Stimulated activated CD8-positive, alpha-beta memory T cell treated with anti-CD3 and anti-CD28 coated beads, Interleukin-12 subunit alpha, Interleukin-12 subunit beta, amount 100 ng/mL, for 1 hour (primary cell): Measurements from ENCODE around the gene ADARB2.
"Not testable (repeated sequence)": the region's sequence is repeated elsewhere in the genome, so short reads cannot be mapped to it uniquely, and the experiment has no call there.

Source experiments
- DNase-seq: peaks from one replicate; pipeline ENCODE4 v3.0.0-alpha.2; 2020; ENCODE audit warnings: low read depth

The ADARB2 gene

DNA sequence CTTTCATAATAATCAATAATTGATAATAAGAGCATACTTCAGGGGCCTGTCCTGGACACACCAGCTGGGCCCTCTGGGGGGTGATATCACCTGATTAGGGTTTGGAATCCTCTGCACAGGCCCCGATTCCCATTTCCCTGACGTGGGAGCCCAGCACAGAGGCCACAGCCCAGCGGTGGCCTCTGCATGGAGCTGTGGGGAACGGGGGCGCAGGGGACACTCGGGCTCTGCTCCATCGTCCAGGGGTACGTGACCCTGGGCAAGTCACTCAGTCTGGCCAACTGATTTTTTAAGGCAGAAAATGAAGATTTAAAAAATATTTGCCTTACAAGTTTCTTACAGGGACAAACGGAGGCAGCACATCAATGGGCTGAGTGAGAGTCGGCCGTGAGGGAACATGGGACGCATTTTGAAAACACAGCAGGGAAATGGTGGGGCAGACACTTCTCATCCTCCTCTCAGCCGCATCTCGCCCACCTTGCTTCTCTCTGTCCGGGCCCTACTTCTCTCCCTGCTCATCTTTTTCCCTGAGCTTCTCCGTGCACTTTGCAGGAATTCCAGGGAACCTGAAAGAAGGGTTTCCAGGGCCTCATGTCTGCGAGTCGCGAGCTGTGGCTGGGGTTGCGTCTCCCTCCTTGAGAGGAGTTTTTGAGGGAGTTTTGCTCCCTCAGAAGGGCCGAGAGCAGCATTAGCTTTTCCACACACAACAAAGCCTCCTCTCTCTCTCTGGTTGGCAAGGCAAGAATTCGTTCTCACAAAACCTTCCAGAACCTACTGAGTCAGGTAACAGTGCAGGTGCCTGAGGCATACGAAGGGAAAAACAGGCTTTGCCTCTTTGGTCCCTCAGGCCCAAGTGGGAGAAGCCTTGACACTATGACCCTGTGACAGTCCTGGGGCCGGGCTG is 369.1 kb downstream of the ADARB2 start:
- no peak for DNase-seq

DNA sequence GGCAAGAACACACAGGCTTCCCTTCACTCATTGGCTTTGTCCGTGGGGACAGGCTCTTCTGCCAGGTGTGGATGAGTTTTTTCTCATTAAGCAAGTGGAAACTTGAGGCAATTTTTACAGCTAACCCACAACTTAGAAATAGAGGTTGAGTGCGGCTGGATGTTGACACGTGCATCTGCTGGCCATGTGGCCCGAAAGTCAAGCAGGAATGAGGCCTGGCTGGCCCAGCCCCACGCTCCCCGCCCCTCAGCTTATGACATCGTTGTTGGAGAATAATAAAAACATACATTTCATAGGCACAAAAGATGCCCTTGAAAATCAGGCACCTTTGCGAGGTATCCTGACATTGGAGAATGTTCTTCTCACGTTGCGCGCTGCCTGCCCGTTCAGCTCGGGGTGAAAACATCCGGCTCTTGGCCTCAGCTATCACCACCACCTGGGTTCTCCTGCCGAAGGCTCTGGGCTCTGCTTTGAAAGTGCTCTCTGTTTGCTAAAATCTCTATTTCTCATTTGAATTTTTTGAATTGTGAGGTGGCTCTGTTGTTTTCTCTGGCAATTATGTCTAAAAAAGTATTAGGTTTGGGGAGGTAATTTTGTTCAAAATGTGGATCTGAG is 370.4 kb downstream of the ADARB2 start:
- DNase-seq, result no peak

DNA sequence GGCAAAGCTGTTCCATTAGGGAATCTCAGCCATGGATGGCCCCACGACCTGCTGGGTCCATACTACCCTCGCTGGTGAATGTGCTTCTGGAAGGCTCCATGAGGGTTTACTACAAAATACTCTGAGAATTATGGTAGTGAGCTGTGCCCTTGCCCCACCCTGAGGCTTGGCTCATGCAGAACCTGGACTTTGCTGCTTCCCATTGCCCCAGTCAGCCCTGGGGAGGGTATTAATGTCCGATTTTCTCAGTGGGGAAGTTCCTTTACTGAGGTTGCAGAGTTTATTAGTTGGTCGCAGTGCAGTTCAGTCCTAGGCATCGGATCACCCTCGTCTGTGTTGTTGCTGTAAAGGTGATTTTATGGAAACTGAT is 371.0 kb downstream of the ADARB2 start:
- DNase-seq, result no peak

DNA sequence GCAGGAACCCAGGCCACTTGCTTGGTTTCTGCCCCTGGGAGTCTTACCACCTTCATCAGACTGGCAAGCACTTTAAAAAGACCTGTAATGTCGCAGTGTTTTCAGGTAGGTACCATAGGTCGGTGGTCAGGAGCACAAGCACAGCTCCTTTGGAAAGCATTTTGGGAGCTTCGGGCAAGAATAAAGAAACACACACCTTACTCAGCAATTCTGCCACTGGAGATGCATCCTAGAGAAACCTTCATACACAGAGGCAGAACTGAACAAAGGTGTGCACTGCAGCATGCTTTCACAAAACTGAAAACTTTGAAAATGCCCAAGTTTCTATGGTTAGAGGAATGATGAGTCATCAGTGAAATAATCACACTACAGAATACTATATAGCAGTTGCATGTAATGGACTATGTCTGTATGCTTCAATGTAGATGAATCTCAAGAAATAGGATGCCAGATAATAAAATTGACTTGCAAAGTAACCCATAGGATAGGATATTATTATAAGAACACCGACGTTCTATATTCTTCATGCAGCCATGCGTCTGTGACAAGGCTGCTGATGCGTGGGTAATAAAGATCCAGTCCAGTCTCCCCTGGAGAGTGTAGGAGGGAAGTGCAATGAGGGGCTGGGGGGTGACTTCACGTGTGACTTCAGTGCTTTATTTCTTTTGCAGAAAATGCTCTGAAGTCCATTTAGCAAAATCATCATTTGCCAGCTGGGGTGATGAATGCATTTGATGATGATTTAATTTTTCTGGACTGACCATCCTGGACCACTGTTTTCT is 371.6 kb downstream of the ADARB2 start:
- no peak for DNase-seq

DNA sequence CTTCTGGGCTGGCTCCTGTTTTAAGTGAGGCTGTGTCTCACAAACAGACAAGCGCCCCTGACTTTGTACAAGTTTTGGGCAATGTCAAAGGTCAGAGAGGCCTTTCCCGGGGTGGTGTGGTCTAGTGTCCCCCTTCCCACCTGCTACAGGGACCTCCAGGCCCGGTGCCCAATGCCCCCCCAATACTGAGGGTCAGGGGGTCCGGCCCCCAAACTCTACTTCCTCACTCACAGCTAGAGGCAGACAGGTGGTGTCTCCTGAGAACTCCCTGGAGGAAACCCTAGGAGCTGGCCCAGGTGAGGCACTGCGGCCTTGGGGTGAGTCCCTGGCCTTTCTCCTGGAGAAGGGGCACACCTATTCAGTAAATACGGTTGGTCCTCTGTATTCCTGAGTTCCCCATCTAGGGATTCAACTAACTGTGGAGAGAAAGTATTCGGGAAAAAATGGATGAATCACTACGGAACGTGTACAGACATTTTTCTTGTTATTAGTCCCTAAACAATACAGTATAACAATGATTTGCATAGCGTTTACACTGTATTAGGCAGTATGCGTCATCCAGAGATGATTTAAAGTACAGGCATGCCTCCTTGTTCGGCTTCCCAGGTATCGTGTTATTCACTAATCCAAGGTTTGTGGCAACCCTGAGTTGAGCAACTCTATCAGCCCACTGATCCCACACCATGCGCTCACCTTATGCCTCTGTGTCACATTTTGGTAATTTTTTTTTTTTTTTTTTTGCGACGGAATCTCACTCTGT is 373.0 kb downstream of the ADARB2 start:
- no peak for DNase-seq

DNA sequence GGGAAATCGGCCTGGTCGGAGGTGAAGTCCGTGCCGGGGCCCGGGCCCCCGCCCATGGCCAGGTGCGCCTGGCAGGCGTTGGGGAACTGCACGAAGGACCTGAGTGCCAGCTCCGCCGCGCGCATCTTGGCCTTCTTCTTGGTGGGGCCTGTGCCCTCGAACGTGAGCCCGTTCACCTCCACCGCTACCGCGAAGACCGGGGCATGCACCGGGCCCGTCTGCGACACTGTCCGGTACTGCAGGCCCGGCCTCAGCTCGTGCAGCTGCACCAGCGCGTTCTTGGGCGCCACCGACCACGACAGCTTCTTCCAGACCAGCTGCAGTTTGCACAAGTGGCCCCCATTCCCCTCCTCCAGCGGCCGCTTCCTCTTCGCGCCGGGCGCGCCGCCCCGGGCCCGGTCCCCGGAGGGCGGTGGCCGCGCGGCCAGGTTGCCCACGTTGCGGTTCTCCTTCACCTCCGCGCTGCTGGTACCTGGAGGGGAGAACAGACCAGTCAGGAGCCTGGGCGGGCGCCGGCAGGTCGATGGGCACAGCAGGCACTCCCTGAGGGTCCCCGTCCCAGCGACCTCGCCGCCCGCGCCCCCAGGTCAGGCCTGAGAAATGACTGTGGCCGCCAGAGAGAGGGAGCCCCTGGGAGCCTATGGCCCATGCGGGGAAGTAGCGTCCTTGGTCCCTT is 373.7 kb downstream of the ADARB2 start:
- no peak for DNase-seq

DNA sequence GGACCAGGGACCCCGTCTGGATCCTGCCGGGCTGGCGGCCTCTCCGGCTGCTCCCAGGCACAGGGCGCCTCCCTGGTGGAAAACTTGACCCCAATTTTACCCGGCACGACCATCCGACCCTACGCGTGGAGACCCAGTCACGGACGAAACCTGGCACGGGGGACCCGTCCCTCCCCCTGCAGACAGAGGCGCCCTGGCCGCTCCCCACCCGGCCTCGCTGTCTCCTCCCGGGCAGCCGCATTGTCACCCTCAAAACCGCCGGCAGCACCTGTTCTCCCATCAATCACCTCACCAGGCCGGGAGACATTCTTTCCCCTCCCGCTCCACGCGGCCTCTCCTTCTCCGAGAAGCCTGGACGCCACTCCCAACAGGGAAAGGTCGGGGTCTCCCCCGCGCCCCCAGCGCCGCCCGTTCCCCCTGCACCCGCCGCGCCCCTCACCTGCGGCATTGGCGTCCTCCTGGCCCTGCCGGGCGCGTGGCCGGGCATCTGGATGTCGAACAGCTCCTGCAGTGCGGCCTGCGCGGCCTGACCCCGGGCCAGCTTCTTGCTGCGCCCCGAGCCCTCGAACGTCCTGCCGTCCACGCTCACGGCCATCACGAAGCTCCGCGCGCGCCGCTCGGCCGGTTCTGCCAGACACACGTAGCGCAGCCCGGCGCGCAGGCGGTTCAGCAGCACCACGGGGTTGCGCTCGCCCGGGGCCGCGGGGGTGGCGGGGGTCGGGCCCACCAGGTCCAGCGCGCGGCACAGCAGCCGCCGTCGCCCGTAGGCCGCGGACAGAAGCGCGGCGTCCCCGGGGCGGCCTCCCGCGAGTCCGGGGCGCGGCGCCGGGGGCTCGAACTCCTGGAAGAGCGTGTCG is 374.5 kb downstream of the ADARB2 start:
- DNase-seq, result no peak

DNA sequence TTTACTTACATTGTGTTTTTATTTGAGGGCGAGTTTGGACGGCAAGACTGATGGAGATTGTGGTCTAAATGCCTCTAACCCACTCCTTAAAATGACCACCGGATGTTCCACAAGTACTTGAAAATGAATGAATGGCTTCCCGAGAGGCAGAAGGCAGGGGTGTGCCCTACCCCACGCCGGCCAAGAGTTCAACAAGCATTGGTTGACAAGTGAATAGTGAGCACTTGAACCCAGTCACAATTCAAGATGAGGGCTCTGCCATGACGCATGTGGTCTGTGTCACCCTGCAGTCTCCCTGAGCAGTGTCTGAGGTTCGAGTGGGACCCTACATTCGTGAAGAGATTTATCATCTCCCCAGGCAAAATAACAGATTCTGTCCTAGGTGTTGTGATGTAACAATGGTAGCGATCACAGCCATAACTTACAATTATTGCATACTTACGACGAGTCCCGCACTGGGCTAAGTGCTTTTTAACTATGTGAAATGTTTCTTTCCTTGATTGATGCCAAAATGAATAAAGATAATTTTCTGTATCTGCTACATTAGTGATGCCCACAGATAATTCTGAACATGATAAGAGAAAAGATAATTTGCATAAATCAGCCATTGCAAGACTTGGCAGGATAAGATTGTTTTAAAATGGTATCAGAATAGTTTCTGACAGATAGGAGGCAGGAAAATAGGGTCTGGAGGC is 375.8 kb downstream of the ADARB2 start:
- DNase-seq, result no peak

DNA sequence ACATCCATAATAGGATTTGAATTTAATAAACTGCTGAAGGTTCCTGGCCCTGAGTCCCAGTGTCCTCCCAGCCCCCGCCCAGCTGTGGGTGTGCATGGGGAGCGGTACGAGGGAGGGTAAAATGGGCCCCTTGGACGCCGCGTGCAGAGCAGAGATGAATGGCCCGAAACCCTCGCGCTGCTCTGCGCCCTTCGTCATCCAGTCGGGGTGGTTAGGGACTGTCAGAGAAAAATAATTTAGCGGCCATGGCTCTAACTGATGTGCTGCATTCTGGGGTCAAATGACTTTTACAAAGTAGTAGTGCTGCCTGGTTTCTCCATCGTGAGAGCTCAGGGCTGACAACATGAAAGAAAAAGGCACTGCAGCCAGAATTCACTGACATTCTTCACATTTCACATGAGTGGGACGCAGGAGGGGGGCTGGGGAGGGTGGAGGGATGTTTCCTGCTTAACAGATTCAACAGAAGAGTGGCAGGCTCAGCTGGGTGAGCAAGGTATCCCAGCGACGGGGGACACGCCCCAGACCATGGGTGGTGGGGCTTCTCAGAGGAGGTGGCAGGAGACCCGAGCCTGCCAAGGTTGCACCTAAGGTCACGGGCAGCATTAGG is 376.7 kb downstream of the ADARB2 start:
- DNase-seq, result no peak

DNA sequence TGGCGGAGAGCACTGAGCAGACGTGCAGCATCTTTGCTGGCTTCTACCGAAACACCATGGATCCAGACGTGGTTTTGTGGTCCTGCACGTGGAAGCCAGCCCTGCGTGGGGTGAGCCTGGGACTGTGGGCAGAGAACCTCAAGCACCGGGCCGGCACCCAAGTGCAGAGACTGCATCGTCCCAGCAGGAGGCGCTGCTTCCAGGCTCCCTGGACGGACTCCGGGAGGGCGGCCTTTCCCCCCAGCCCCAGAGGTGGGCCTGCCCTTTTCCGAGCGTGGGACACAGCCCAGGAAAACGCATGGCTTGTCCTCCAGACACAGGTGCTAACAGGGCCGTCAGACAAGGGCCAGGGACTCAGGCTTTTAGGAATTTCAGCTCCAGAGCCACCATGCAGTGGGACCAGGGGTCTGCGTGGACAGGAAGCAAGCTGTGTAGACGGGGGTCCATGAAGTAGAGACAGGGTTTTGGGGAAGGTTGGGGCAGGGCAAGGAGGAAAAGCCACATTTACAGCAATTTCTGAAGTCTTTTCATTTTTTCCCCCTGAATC is 377.2 kb downstream of the ADARB2 start:
- DNase-seq, result no peak

DNA sequence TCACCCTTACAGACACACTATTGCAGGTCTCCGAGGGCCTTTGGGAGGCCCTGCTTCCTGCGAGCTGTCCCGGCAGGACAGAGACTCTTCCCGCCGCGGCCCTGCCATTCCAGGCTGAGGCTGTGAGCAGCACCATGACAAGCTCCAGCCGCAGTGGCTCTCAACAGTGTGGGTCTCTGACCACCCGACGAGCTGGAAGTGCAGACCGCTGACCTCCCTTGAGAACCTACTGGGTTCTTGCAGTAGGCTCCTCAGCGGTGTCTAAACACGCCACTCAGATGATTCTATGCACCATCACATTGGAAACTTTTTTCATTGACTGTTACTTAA is 377.7 kb downstream of the ADARB2 start:
- DNase-seq, result no peak

DNA sequence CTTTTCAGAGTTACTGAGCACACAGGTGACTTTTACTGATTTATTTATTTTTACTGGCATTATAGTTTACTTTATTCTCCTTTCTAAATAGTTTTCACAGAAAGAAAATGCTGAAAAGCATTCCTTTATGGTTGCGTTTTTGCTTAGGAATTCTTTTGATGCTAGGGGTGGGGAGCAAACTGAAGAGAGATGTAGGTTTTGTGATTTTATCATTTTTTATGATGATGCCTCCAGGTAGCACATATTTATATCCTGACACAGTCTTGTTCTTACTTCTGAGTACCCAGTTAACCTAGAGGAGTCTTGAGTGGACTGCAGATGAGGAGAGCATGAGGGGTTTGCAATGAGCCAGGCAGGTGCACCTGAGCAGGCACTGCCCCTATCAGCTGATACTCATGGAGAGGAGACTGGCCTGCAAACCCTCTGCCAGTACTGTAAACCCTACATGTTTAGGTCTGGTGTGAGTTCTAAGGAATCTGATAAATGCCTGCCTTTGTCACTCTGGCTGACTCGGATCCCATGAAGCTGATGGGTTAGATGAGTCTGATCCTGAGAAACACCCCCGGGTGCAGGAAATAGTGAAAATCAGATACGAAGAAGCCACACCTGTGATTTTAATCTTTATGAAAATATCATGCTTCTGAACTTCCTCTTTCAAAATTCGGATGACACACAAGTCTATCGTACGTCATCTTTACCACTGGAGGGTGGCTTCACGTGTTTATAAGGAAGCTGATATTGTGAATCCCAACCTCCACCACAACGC is 378.3 kb downstream of the ADARB2 start:
- no peak for DNase-seq

DNA sequence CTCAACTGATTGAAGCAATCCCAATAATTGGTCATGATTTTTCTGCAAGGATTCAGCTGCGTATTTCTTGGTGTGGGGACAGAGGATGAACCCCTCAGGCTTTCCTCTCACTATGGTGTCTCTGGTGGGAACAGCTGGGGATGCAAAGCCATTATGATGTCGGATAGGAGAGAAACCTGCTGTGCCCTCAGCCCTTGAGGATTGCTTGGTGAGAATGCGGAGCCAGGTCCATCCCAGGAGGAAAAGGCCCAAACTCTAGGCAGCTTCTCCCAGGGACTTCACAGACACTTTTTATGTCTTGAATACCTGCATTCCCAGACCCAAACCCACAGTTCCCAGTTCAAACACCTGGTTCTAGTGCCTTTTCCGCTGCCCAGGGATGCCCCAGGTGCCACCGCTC is 379.2 kb downstream of the ADARB2 start:
- no peak for DNase-seq

DNA sequence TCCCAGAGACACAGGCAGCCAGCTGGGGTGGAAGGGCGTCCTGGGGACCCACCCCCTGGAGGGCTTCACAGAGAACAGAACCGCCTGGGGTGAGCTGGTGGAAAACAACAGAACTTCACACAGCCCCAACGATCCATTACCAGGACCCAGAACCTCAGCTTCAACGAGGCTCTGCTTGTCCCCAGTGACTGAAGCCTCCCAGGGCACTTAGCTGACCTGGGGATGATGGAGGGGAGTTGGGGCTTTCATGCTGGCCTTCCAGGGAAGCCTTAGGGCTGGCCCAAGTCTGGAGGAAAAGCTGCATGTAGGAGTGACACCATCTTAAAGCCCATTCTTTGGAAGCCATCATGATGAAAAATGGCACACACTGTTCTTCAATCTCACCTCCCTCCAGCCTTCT is 381.0 kb downstream of the ADARB2 start:
- DNase-seq, result no peak

DNA sequence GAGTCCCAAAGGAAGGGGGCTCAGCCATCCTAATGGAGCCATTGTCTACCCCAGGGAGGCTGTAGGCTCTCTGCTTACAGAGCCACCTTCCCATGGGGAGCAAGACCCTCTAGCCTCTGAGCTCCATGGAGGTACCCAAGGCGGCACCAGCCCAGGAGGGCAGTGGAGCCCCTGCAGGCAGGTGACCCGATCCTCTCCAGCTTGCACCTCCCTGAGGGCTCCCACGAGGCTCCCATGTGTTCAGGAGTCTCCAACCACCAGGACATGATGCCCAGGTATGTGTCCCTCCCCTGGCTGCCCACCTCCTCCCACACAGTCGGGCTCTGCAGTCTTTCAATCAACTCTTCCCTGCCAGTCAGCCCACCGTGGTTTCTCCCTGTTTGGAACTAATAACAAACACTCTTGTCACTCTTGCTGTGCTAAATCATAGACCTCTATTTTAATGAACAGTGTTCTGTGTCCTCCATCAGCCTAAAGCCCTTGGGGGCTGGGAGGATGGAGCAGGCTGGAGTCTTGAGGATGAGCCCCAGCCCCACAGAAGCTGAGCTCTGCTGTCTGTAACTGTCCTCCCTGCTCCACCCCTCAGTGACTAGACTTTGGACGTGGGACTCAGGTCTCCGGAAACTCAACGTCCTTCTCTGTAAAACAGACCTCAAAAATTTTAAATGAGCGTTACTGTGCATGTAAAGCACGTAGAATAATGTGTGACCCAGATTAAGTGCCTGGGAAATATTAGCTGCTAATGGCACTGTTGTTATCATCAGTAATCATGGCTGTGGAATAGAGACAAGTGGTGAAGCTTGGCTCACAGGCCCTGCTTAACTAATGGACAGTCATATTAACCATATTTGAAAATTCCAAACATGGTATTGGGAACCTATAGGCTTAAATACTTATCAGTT is 382.3 kb downstream of the ADARB2 start:
- DNase-seq, result no peak

DNA sequence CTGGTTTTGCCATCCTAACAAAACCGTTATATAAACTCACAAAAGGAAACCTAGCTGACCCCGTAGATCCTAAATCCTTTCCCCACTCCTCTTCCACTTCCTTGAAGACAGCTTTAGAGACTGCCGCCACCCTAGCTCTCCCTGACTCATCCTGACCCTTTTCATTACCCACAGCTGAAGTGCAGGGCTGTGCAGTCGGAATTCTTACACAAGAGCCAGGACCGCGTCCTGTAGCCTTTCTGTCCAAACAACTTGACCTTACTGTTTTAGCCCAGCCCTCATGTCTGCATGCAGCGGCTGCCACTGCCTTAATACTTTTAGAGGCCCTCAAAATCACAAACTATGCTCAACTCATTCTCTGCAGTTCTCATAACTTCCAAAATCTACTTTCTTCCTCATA is 385.0 kb downstream of the ADARB2 start:
- not testable (repeated sequence) for DNase-seq

DNA sequence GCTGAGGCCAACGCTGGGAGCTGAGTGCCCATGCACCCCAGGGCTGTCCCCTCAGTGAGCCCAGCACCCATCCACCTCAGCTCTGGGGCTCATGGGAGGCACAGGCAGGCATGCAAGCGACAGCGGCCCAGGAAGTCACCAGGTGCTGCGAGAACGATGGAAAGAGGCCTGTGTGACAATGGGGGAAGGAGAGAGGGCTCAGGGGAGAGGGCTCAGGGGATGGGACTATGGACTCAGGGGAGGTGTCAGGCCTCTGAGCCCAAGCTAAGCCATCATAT is 388.6 kb downstream of the ADARB2 start:
- no peak for DNase-seq
